OCI-LY1 (cell line): ENCODE measurements around the gene PNPLA7.
"Not testable (repeated sequence)": the region's sequence is repeated elsewhere in the genome, so short reads cannot be mapped to it uniquely, and the experiment has no call there.

Experiments
- H2AFZ ChIP-seq: fragments of 200-600 bp; sonication (generic), shearing (Covaris generic); 2 replicates; pipeline ENCODE4 v1.6.0; 2014; ENCODE audit warnings: antibody characterized with exemption, mild to moderate bottlenecking, low read length
- H3F3A ChIP-seq: fragments of 200-600 bp; sonication (generic), shearing (Covaris generic); 2 replicates; pipeline ENCODE4 v1.6.0; 2014; ENCODE audit warnings: mild to moderate bottlenecking, antibody characterized with exemption, low read length, moderate library complexity; ENCODE audit not compliant: insufficient read depth
- H3K27ac ChIP-seq: fragments of 200-600 bp; sonication (generic); 2 replicates; pipeline ENCODE4 v1.5.1; 2014; ENCODE audit warnings: low read length, mixed run types, mild to moderate bottlenecking, low read depth; ENCODE audit not compliant: poor library complexity, severe bottlenecking
- H3K27me3 ChIP-seq: fragments of 200-600 bp; sonication (generic); 2 replicates; pipeline ENCODE4 v1.6.0; 2014; ENCODE audit warnings: antibody characterized with exemption, mild to moderate bottlenecking, low read length, moderate library complexity; ENCODE audit not compliant: insufficient read depth
- H3K36me3 ChIP-seq: fragments of 200-600 bp; sonication (generic); 2 replicates; pipeline ENCODE4 v1.6.1; 2014; ENCODE audit warnings: mild to moderate bottlenecking, antibody characterized with exemption, low read length, moderate library complexity, mixed read lengths; ENCODE audit not compliant: insufficient read depth
- H3K4me1 ChIP-seq: fragments of 200-600 bp; sonication (generic); 2 replicates; pipeline ENCODE4 v1.5.1; 2014; ENCODE audit warnings: mild to moderate bottlenecking, low read length, moderate library complexity; ENCODE audit not compliant: insufficient read depth, severe bottlenecking
- H3K4me2 ChIP-seq: fragments of 200-600 bp; sonication (generic), shearing (Covaris generic); 2 replicates; pipeline ENCODE4 v1.6.1; 2014; ENCODE audit warnings: low read length
- H3K4me3 ChIP-seq: fragments of 200-600 bp; sonication (generic); 2 replicates; pipeline ENCODE4 v1.5.1; 2014; ENCODE audit warnings: low read length, low read depth, mild to moderate bottlenecking, mixed read lengths; ENCODE audit not compliant: poor library complexity, severe bottlenecking
- H3K79me2 ChIP-seq: fragments of 200-600 bp; shearing (Covaris generic); 2 replicates; pipeline ENCODE4 v1.6.1; 2016; ENCODE audit warnings: mixed run types, low read length, mixed read lengths; ENCODE audit not compliant: insufficient read depth
- H3K9ac ChIP-seq: fragments of 200-600 bp; sonication (generic), shearing (Covaris generic); 2 replicates; pipeline ENCODE4 v1.6.1; 2014; ENCODE audit warnings: mild to moderate bottlenecking, low read length, mixed read lengths
- H3K9me2 ChIP-seq: fragments of 200-600 bp; sonication (generic), shearing (Covaris generic); 2 replicates; pipeline ENCODE4 v1.6.1; 2014; ENCODE audit warnings: low read depth, mild to moderate bottlenecking, low read length, mixed read lengths
- H3K9me3 ChIP-seq: fragments of 200-600 bp; shearing (Covaris generic); 2 replicates; pipeline ENCODE4 v1.6.1; 2014; ENCODE audit warnings: low read length, mixed read lengths
- H4K20me1 ChIP-seq: fragments of 200-600 bp; sonication (generic), shearing (Covaris generic); 2 replicates; pipeline ENCODE4 v1.6.0; 2016; ENCODE audit warnings: mild to moderate bottlenecking, low read length; ENCODE audit not compliant: insufficient read depth
- CTCF ChIP-seq: fragments of 200-600 bp; sonication (generic), shearing (Covaris generic); IDR thresholded peaks from 2 replicates; pipeline ENCODE4 v1.5.1; 2017; ENCODE audit warnings: mild to moderate bottlenecking, antibody characterized with exemption, low read length, moderate library complexity, mixed read lengths
- EZH2 ChIP-seq: fragments of 200-600 bp; sonication (generic), shearing (Covaris generic); IDR thresholded peaks from 2 replicates; pipeline ENCODE4 v1.8.0; 2017; ENCODE audit warnings: borderline replicate concordance, mixed run types, mild to moderate bottlenecking, antibody characterized with exemption, low read length, moderate library complexity, mixed read lengths

Gene PNPLA7

GRCh38 chr9:137570566-137570965, 20.4 kb upstream of the PNPLA7 start:
- no peak overlapping the region for H2AFZ ChIP-seq
- H3F3A ChIP-seq = no peaks in the 10 kb centered on the region
- H3K27me3 ChIP-seq = no peaks in the 10 kb centered on the region
- H3K4me1 ChIP-seq = peaks cover 7% of the 10 kb centered on the region
- H3K4me3 ChIP-seq = no peak overlapping the region
- no peaks in the 10 kb centered on the region for H3K79me2 ChIP-seq
- no peak overlapping the region for H3K9ac ChIP-seq
- H3K9me3 ChIP-seq = no peaks in the 10 kb centered on the region
- no peak overlapping the region for H3K27ac ChIP-seq
- no peak for TF ChIP-seq EZH2
- TF ChIP-seq CTCF = no peak
- H3K9me2 ChIP-seq = no peaks in the 10 kb centered on the region
- H3K4me2 ChIP-seq = no peak overlapping the region
- peaks cover 56% of the 10 kb centered on the region for H3K36me3 ChIP-seq
- H4K20me1 ChIP-seq = no peaks in the 10 kb centered on the region

GRCh38 chr9:137569609-137570203, 19.5 kb upstream of the PNPLA7 start:
- H3K27ac ChIP-seq = no peak overlapping the region
- H2AFZ ChIP-seq = no peak overlapping the region
- H3K79me2 ChIP-seq = no peaks in the 10 kb centered on the region
- H3K4me2 ChIP-seq = no peak overlapping the region
- H4K20me1 ChIP-seq = no peaks in the 10 kb centered on the region
- H3K4me3 ChIP-seq = no peak overlapping the region
- TF ChIP-seq EZH2 = no peak
- no peak for TF ChIP-seq CTCF
- no peaks in the 10 kb centered on the region for H3F3A ChIP-seq
- H3K9ac ChIP-seq = no peak overlapping the region
- no peaks in the 10 kb centered on the region for H3K9me2 ChIP-seq
- no peaks in the 10 kb centered on the region for H3K27me3 ChIP-seq
- H3K4me1 ChIP-seq = no peaks in the 10 kb centered on the region
- H3K36me3 ChIP-seq = peaks cover 51% of the 10 kb centered on the region
- no peaks in the 10 kb centered on the region for H3K9me3 ChIP-seq

- not testable (repeated sequence) for H3K9ac ChIP-seq, H3F3A ChIP-seq, H3K27me3 ChIP-seq, H3K4me2 ChIP-seq, H2AFZ ChIP-seq, H3K4me1 ChIP-seq, H3K9me2 ChIP-seq, H3K79me2 ChIP-seq, H4K20me1 ChIP-seq, H3K4me3 ChIP-seq, H3K9me3 ChIP-seq
- peak overlapping the region; percentile 10 for H3K27ac ChIP-seq
- H3K36me3 ChIP-seq = peaks cover 53% of the 10 kb centered on the region
Measured at GRCh38 chr9:137568445-137568844, 18.2 kb upstream of the PNPLA7 start.

- no peaks in the 10 kb centered on the region for H4K20me1 ChIP-seq
- no peak overlapping the region for H3K27ac ChIP-seq
- no peaks in the 10 kb centered on the region for H3F3A ChIP-seq
- no peaks in the 10 kb centered on the region for H3K27me3 ChIP-seq
- no peak overlapping the region for H3K9ac ChIP-seq
- H3K4me1 ChIP-seq = no peaks in the 10 kb centered on the region
- H3K4me2 ChIP-seq = no peak overlapping the region
- TF ChIP-seq CTCF = no peak
- TF ChIP-seq EZH2 = no peak
- H2AFZ ChIP-seq = no peak overlapping the region
- H3K4me3 ChIP-seq = no peak overlapping the region
- H3K79me2 ChIP-seq = no peaks in the 10 kb centered on the region
- peaks cover 52% of the 10 kb centered on the region for H3K36me3 ChIP-seq
- H3K9me3 ChIP-seq = no peaks in the 10 kb centered on the region
- no peaks in the 10 kb centered on the region for H3K9me2 ChIP-seq
Measured at GRCh38 chr9:137564817-137565411, 14.7 kb upstream of the PNPLA7 start.
